ENCODE measurements around the gene GSTM1. TPM values are rescaled to one million over a fixed set of nuclear protein-coding genes. Genes with fewer than 3 reads are reported as not detected.

GSTM1 gene
- total RNA-seq, 1 donor from 2014 or later, result 23.8 TPM

GRCh38 chr1:109726728-109727373 is 39.2 kb downstream of the GSTM1 start:
- no peak for DNase-seq (ENCODE audit: low spot score)

DNA sequence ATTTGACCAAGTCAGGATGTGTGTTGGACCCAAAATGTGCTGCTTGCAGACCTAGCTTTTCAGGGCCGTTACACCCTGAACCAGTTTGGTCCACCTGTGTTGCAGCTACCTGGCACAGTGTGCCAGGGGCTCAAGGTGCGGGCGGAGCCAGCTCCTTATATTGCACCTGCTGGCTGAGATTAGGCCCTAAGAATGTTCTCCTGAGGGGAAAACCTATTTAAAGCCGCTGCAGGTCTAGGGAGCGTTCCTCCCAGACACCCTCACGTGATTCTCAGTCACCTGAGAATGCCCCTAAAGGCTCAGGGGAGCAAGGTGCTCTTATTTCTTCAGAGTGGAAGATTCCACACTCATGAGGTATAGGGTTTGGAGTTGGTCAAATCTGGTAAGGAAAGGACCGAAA is 41.3 kb downstream of the GSTM1 start:
- no peak for DNase-seq (ENCODE audit: low spot score)

GRCh38 chr1:109730666-109731065 is 43.0 kb downstream of the GSTM1 start:
- DNase-seq (ENCODE audit: low spot score), result no peak

DNA sequence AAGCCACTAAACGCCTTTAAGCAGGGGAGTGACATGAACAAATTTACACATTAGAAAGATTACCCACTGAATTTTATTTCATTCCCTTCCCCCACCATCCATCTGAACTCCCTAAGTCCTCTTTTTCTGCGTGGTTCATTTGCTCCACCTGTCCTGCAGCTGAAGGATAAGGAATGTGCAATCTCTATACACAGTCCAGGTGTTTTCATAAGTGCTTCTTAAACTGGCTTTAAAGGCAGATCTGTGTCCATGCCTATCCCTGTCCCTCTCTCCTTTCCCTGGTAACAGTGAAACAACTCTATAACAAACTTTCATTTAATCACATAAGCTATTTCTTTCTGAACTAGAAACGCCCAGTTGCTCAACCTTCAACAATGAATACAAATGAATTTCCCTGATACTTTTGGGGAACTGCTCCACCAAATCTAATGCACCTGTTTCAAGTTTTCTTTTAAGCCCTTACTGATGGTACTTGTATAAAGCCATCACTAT is 44.8 kb downstream of the GSTM1 start:
- no peak for DNase-seq (ENCODE audit: low spot score)

DNA sequence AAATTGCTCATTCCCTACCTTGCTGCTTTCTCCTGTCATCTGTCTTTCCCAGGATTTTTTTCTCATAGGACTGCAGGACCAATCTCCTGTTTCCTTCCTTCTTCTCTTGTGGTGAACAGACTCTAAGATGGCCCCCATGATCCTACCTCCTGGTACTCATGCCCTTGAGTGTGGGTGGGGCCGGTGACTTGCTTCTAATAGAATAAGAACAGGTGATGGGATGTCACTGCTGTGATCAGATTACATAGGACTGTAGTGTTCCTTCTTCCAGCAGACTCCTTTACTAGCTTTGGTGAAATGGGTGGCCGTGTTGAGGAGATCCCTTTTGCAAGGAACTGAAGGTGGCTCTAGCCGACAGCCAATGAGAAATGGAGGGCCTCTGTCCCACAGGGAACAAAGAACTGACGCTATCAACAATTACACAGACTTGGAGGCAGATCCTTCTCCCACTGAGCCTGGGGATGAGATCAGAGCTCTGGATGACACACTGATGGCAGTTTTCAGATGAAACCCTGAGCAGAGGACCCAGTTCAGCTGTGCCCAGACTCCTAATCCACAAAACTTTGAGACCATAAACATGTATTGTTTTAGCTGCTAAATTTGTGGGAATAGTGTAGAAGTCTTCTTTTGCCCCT is 45.7 kb downstream of the GSTM1 start:
- no peak for DNase-seq (ENCODE audit: low spot score)

DNA sequence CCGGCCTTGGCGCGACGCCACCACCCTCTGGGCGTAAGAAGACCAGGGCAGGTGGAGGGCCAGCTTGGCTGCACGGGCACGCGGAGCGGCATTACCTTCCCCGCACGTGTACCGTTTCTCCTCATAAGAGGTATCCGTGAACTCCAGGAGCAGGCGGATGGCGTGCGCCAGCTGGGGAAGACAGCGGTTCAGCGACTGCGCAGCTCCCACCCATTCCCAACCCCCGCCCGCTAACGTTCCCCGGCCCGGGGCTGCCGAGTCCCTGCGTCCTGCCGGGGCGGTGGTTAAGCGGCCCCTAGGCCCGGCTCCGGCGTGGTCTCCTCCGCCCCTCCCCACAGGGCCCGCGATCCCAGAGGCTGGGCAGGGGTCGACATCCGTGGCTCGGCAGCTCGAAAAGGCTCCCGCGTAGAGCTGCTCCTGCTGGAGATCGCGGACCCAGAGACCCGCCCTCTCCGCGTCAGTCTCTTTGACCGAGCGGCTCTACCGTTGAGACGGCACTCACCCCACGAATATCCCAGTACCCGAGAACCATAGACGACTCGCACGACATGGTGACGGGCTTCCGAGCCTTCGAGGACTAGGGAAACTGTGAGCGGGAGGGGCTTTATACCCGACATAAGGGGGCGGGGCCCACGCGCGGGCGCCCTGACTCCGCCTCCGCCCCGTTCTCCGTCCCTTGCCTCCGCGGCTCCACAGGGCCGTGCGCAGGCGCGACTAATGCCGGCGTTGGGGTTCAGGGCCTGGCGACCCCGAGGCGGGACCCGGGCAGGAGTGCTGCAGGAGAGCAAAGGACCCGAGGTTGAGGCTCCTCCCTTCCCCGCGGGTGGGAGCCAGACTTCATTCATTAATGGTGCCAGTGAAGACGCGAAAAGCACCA is 52.4 kb downstream of the GSTM1 start:
- DNase-seq (ENCODE audit: low spot score), result peak; percentile 80

DNA sequence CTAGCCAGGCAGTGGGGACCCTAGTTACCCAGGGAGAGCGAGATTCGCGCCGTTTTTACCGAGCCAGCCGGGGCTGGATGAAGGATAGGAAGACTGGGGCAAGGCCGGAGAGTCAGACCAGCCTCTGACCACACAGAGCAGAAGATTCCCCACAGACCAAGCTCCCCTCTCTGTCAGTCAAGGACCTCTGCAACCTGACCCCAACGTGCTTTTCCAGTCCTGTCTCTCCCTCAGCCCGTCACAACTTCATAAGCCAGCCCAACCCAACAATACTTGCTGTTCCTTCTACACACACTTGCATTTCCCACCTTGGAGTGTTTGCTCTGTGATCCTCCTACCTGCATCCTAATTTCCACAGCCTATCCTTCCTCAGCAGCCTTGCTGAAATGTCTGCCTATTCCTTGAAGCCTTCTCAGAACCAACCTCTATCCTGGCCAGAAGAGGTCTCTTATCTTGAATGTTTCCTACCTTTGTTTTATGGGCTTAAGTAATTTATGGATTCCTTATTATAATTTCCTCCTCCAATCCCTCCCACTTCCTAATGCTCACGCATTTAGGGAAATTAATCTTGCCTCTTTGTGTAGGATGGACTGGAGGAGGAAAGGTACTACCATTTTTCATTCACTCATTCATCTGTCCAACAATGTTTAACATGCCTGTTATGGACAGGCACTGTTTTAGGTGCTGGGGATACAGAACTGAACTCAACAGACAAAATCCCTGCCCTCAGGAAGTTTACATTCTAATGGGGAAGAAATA is 53.2 kb downstream of the GSTM1 start, which contains the start of gene GSTM3:
TSS of gene GSTM3 (minus strand) at position 424 of the 759 bp plus-strand sequence. CDS start 751 bp downstream, outside the sequence.
- peak; percentile 15 for DNase-seq (ENCODE audit: low spot score)

Other genes starting within 250 kb of the GSTM1 start
- not detected for gene SYPL2, start 221.3 kb upstream of the GSTM1 start, total RNA-seq (ENCODE audit: insufficient read depth, low replicate concordance)
- gene ATXN7L2, start 203.9 kb upstream of the GSTM1 start, total RNA-seq (ENCODE audit: insufficient read depth, low replicate concordance), result 0.24 TPM
- 6.7 TPM for gene CYB561D1, start 193.7 kb upstream of the GSTM1 start, total RNA-seq (ENCODE audit: insufficient read depth, low replicate concordance)
- 7.9 TPM for gene AMIGO1, start 178.1 kb upstream of the GSTM1 start, total RNA-seq (ENCODE audit: insufficient read depth, low replicate concordance)
- 3.1 TPM for gene GPR61, start 147.9 kb upstream of the GSTM1 start, total RNA-seq (ENCODE audit: insufficient read depth, low replicate concordance)
- 16.9 TPM for gene GNAI3, start 139.2 kb upstream of the GSTM1 start, total RNA-seq (ENCODE audit: insufficient read depth, low replicate concordance)
- not detected for gene GNAT2, start 68.2 kb upstream of the GSTM1 start, total RNA-seq (ENCODE audit: insufficient read depth, low replicate concordance)
- 76.8 TPM for gene AMPD2, start 68.0 kb upstream of the GSTM1 start, total RNA-seq (ENCODE audit: insufficient read depth, low replicate concordance)
- 6.5 TPM for gene GSTM4, start 31.7 kb upstream of the GSTM1 start, total RNA-seq (ENCODE audit: insufficient read depth, low replicate concordance)
- gene GSTM2, start 19.8 kb upstream of the GSTM1 start, total RNA-seq (ENCODE audit: insufficient read depth, low replicate concordance), result 46.7 TPM
- 12.0 TPM for gene GSTM5, start 24.4 kb downstream of the GSTM1 start, total RNA-seq (ENCODE audit: insufficient read depth, low replicate concordance)
- 82.6 TPM for gene GSTM3, start 53.2 kb downstream of the GSTM1 start, total RNA-seq (ENCODE audit: insufficient read depth, low replicate concordance)
- gene EPS8L3, start 76.1 kb downstream of the GSTM1 start, total RNA-seq (ENCODE audit: insufficient read depth, low replicate concordance), result not detected
- 5.8 TPM for gene CSF1, start 223.0 kb downstream of the GSTM1 start, total RNA-seq (ENCODE audit: insufficient read depth, low replicate concordance)

All from umbilical cord (tissue), 2 donors.